Superior temporal gyrus (tissue), 1 donor: Measurements from ENCODE around the gene KRTAP5-7.
"Not testable (repeated sequence)": the region's sequence is repeated elsewhere in the genome, so short reads cannot be mapped to it uniquely, and the experiment has no call there.

Experiments used
- DNase-seq: peaks from one replicate; pipeline ENCODE4 v3.0.0-alpha.2; 2016; ENCODE audit errors: extremely low spot score

Gene KRTAP5-7

DNA sequence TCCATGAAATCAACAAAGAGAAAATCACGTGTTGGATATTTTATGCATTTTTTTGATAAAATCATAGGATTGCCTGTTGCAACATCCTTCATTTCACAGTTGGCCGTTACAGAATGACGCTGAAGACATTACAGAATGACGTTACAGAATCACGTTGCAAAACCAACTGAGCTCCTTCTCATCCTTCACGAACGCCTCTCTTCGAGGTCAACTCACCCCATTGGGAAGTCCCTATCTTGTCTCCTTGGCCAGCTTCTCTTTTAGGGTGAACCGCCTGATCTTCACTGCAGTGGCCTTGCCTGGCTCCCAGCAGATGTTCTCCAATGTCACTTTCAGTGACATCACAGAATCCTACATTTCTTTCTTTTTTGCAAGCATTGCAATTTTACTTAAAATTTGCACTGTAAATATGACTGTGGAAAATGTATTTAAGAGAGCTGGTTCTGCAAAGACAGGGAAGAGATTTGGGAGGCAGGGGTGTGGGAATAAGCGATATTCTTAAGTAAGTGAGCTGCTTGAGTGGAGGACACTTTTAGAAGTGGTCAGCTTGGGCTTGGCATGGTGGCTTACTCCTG is 5.1 kb downstream of the KRTAP5-7 start:
- no peak for DNase-seq

DNA sequence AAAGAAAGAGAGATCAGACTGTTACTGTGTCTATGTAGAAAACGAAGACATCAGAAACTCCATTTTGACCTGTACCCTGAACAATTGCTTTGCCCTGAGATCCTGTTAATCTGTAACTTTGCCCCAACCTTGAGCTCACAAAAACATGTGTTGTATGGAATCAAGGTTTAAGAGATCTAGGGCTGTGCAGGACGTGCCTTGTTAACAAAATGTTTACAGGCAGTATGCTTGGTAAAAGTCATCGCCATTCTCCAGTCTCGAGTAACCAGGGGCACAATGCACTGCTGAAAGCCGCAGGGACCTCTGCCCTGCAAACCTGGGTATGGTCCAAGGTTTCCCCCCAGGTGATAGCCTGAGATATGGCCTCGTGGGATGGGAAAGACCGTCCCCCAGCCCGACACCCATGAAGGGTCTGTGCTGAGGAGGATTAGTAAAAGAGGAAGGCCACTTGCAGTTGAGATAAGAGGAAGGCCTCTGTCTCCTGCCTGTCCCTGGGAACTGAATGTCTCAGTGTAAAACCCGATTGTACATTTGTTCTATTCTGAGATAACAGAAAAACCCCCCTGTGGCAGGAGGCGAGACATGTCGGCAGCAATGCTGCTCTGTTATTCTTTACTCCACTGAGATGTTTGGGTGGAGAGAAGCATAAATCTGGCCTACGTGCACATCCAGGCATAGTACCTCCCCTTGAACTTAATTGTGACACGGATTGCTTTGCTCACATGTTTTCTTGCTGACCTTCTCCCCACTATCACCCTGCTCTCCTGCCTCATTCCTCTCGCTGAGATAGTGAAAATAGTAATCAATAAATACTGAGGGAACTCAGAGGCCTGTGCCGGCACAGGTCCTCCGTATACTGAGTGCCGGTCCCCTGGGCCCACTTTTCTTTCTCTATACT is 7.9 kb downstream of the KRTAP5-7 start:
- not testable (repeated sequence) for DNase-seq

DNA sequence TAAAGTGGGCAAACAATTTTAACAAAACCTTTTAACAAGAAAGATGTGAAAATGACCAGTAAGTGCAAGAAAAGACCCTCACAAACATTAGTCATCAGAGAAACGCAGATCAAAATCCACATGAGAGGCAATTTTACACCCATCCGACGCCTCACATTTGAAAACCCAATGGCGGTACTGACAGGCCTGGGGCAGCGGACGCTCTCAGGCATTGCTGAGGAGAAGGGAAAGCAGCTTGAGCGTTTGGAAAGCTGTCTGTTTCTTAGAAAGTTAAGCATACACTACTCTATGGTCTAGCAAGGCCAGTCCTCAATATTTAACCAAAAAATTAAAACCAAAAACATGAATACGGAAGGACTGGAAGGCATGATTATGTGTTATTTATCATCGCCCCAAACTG is 8.8 kb downstream of the KRTAP5-7 start:
- no peak for DNase-seq

DNA sequence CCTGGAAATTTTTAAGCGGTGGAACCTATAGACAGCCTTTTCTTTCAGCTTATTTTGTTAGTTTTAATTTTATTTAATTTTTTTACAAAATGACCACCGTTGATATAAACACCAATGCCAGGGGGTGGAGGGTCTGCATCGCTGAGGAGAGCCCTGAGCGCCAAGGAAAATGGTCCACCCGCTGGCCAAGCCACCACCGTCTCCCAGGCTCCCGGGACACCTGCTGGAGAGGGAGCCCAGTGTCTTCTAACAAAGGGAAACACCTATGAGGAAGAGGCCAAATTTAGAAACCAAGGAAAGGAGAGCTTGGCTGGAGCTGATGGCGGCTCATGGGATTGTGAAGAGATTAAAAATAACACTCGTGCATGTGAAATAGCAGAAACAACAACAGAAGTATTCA is 10.5 kb downstream of the KRTAP5-7 start:
- no peak for DNase-seq

DNA sequence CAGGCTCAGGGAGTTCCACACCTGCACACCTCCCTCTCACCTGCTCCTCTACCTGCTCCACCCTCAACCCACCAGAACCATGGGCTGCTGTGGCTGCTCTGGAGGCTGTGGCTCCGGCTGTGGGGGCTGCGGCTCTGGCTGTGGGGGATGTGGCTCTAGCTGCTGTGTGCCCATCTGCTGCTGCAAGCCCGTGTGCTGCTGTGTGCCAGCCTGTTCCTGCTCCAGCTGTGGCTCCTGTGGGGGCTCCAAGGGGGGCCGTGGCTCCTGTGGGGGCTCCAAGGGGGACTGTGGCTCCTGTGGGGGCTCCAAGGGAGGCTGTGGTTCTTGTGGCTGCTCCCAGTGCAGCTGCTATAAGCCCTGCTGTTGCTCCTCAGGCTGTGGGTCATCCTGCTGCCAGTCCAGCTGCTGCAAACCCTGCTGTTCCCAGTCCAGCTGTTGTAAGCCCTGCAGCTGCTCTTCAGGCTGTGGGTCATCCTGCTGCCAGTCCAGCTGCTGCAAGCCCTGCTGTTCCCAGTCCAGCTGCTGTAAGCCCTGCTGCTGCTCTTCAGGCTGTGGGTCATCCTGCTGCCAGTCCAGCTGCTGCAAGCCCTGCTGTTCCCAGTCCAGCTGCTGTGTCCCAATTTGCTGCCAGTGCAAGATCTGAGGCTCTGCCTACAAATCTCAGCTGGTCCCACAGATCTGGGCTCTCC is 11.1 kb downstream of the KRTAP5-7 start, which contains the start of gene KRTAP5-8:
Gene KRTAP5-8, plus strand, starts transcription at position 49 of the 689 bp plus-strand sequence. Its CDS starts 31 bp downstream, at position 80.
- not testable (repeated sequence) for DNase-seq

DNA sequence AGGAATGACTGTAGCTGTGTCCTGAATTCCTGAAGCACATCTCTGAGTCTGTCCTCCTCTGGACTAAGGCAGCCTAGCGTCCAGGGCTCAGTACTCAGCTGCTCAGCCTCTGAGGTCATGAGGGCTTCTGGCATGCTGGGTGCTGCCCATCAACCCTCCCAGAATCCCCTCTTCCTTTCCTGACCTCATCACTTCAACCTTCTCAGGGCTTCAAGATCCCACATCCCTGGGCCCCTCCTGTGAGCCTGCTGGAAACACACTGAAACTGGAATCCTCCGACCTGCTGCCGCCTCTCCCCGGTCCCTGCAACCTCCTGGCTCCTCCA is 11.6 kb downstream of the KRTAP5-7 start:
- DNase-seq, result no peak

DNA sequence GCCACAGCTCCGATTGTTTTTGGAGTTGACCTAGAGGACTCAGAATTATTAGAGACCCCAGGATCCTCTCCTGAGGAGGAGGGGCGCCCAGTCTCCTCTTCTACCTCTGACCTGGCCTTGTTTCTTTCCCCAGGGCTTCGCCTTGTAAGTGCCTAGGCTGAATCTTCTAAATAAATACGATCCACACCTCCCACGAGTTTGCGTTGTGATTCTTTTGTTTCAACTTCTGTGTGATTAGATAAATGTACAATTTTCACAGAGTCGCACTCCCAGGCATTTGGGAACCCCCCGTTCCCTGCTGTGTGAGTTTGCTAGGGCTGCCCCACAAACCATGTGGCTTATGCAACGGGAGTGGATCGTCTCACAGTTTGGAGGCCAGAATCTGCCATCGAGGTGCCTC is 11.9 kb downstream of the KRTAP5-7 start:
- DNase-seq, result no peak

DNA sequence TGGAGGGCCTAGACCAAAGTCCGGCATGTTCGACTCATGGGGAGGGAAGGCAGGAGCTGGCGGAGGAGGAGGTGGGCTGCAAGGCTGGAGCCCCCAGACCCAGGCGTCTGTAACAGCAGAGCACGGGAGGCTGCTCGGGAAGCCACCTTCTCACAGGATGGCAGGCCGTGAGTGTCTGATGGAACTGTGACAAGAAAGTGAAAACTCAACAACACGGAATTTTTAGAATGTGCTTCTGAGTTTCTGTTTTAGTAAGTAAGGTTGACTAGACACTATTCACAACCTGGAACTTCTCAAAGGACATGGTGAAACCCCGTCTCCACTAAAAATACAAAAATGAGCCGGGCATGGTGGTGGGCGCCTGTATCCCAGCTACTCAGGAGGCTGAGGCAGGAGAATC is 12.9 kb downstream of the KRTAP5-7 start:
- not testable (repeated sequence) for DNase-seq

DNA sequence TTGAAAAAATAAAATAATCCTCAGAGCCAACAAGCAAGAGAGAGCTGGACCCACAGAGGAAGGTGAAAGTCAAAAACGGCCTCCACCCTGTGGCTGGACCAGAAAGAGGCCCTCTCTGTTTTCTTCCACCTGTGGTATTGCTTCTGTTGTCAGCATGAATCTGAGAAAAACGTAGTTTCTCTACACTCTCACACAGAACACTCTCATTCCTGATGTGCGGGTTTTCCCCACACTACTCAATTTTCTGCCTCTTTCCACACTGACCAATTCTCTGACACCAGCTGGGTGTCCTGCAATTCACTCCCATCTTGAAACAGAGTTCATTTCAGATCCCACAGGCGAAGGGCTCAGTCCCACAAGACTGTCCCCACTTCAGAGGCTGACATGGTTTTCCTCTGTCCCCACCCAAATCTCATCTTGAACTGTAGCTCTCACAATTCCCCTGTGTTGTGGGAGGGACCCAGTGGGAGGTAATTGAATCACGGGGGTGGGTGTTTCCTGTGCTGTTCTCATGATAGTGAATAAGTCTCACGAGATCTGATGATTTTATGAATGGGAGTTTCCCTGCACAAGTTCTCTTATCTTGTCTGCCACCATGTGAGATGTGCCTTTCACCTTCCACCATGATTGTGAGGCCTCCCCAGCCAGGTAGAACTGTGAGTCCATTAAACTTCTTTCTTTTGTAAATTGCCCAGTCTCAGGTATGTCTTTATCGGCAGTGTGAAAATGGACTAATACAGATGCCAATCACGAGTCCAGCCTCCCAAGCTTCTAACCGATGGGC is 13.6 kb downstream of the KRTAP5-7 start:
- not testable (repeated sequence) for DNase-seq

DNA sequence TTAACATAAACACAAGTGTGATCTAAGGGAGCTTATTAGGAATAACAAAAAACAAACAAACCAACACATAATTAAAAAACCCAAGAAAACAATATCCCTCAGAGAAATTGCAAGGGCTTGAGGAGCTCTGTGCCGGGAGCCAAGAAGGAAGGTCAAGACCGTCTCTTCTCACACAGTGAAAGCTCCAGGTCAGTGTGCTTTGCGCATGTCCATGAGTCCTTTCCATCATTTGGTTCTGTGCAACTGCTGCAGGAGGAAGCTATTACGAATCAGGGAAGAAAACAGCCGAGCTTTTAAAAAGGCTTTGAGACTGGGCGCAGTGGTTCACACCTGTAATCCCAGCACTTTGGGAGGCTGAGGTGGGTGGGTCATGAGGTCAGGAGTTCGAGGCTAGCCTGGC is 15.3 kb downstream of the KRTAP5-7 start:
- no peak for DNase-seq

DNA sequence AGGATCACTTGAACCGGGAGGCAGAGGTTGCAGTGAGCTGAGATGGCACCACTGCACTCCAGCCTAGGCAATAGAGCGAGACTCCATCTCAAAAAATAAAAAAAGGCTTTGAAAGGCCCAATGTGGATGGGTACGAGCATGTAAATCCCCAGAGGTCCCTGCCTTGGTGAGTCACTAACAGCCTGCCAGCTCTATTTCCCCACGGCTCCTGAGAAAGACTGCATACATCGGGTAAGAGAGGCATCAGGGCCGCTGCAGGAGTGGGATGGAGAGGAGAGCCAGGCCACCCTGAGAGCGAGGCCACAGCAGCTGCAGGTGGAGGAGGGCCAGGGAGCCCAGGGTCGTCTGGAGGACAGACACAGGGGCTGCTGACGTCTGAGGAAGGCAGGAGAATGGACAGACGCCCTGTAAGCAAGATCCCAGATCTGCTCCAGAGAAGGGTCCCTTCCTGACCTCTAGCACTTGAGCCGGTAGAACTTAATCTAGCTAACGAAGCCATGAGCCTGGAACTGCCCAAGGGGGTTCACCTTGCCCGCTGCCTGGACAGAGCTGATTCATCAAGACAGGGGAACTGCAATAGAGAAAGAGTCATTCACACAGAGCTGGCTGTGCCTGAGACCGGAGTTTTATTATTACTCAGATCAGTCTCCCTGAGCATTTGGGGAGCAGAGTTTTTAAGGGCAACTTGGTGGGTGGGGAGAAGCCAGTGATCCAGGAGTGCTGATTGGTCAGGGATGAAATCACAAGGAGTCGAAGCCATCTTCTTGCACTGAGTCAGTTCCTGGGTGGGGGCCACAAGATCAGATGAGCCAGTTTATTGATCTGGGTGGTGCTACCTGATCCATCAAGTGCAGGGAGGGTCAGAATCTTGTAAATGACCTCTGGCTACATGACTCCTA is 16.1 kb downstream of the KRTAP5-7 start:
- no peak for DNase-seq

DNA sequence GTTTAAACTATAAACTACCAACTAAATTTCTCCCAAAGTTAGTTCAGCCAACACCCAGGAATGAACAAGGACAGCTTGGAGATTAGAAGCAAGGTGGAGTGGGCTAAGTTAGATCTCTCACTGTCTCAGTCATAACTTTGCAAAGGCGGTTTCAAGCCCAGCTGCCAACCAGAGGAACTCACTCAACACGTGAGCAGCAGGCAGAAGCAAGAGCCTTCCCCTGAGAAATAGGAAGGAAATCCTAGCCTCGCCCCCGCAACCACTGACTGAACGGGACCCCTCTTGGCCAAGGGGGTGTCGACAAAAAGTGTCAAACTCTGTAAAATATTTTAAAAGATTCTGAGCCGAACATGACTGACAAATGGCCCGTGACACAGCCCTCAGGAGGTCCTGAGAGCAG is 16.8 kb downstream of the KRTAP5-7 start:
- no peak for DNase-seq

DNA sequence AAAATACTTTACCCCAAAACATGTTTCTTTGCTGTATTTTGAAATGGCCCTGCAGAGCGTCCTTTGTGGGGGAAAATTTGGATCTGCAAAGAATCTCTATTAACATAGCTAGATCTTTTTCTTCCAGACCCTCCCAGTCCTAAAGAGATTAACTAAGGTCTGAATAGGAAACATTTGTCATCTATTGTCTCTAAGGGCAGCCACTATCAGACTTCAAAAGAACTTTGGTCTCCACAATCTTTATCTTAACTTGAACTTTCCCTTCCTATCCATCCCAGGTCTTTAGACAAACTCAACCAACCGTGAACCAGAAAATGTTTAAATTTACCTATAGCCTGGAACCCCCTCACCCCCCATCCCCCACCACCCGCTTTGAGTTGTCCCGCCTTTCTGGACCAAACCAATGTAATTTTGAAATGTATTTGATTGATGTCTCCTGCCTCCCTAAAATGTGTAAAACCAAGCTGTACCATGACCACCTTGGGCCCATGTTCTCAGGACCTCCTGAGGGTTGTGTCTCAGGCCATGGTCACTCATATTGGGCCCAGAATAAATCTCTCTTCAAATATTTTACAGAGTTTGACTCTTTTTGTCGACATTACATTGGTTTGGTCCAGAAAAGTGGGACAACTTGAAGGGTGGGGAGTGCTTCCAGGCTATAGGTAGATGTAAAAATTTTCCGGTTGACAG is 17.6 kb downstream of the KRTAP5-7 start:
- no peak for DNase-seq

DNA sequence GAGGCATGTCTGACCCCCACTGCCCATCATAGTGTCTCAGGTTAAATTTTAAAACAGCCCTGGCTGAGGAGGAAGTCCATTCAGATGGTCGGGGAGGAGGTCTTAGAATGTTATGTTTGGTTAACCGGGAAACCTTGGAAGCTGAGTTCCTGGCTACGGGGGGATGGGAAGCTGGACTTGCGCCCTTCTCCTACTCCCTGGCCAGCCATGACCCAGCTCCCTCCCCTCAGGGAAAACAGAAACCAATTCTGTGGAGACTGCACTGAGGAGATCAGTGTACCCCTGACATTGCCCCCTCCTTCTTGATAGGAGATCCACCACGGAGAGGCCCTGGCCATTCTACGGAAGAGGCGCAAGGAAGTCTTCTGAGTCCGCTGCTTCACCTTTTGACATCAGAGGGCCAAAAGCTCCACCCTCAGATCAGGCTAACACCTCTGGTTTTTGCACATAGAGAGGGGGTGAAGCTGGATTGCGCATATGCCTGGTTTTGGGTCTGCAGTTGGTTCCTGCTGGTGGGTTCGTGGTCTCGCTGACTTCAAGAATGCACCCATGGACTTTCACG is 18.4 kb downstream of the KRTAP5-7 start:
- DNase-seq, result no peak

DNA sequence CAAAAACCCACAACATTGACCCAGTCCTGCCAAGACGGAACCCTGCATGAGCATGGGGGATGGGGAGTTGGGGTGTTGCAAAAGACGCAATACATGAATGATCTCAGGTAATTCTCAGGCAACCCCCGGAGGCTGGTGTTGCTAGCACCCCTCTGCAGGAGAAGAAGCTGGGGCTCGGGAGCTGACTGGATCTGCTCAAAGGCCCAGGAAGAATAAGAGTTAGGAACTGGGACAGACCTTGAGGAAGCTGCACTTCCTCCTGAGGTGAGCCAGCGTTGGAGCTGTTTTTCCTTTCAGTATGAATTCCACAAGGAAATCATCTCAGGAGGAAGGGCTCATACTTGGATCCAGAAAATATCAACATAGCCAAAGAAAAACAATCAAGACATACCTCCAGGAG is 21.1 kb downstream of the KRTAP5-7 start, which contains the start of gene KRTAP5-9:
Gene KRTAP5-9, plus strand, starts transcription at position 301 of the 400 bp plus-strand sequence. CDS start 238 bp downstream, outside the sequence.
- DNase-seq, result no peak

DNA sequence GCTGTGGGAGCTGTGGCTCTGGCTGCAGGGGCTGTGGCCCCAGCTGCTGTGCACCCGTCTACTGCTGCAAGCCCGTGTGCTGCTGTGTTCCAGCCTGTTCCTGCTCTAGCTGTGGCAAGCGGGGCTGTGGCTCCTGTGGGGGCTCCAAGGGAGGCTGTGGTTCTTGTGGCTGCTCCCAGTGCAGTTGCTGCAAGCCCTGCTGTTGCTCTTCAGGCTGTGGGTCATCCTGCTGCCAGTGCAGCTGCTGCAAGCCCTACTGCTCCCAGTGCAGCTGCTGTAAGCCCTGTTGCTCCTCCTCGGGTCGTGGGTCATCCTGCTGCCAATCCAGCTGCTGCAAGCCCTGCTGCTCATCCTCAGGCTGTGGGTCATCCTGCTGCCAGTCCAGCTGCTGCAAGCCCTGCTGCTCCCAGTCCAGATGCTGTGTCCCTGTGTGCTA is 21.7 kb downstream of the KRTAP5-7 start:
- DNase-seq, result no peak

DNA sequence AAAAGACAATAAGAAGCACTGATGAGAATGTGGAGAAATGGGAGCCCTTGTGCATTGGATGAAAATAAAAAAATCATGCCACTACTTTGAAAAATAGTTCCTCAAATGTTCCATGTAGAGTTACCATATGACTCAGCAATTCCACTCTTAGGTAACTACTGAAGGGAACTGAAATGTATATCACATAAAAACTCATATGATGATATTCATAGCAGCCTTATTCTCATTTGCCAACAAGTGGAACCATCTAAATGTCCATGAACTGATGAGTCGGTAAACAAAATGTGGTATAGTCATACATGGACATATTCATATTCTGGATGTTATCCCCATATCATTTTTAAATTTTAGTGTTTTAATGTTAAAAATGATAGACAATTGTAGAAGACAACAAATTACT is 24.6 kb downstream of the KRTAP5-7 start:
- DNase-seq, result no peak

DNA sequence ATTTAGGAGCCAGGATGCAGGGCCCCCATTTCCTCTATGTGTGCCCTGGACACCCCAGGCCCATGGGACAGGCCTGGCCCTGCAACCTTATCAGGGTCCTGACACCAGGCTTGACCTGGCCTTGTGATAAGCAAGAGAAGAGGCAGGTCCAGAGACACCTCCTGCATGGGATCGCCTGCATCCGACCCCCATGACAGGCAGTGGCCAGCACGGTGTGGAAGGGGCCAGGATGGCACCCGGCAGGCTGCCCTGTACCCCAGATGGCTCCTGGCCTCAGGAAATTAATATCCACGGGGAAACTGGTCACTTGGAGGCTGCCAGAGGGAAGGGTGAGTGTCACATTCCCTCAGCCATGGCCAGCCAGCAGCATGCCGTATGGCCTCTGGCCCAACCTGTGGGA is 27.9 kb downstream of the KRTAP5-7 start:
- DNase-seq, result no peak

DNA sequence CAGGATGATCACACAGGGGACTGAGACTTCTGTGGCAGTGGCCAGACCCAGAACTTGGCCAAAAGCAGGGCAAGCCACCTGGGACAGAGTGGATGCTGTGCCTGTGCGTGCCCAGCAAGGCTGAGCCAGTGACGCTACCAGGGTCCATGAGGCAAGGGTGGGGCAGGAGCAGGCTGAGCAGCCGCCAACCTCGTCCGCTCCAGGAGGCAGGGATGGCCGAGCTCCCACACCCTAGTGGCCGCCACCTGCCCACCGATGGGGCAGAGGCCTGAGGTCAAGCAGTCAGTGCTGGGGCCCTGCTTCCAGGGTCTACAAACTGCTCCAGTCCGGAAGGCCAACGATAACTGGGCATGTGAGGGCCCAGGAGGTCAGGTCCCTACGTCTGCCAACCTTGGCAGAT is 28.4 kb downstream of the KRTAP5-7 start:
- no peak for DNase-seq

DNA sequence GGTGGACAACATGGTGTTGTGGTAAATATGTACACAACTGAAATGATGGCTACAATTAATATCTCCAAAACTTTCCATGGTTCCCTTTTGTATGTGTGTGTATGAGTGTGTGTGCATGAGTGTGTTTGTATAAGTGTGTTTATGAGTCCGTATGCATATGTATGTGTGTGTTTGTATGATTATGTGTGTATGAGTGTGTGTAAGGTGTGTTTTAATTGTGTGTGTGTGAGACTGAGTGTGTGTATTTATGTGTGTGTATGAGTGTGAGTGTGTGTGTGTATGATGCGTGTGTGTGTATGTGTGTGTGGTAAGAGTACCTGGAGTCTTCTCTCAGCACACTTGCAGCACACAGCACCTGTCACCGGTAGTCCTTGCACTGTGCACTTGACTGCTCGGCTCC is 29.0 kb downstream of the KRTAP5-7 start:
- no peak for DNase-seq
